ENCODE measurements around the gene MRPL39.

Gene MRPL39

GRCh38 chr21:25583370-25584130, 23.7 kb downstream of the MRPL39 start:
- DNase-seq = no peak
- TF ChIP-seq POLR2A (IDR thresholded peaks at IDR 0.05; ENCODE audit: low read length) (no peak), GATA1 (IDR thresholded peaks at IDR 0.05; ENCODE audit: low read depth, low read length) (no peak)

GRCh38 chr21:25582888-25583287, 24.4 kb downstream of the MRPL39 start:
- TF ChIP-seq GATA1 (IDR thresholded peaks at IDR 0.05; ENCODE audit: low read depth, low read length) = no peak
- no peak for TF ChIP-seq POLR2A (IDR thresholded peaks at IDR 0.05; ENCODE audit: low read length)
- no peak for DNase-seq

GRCh38 chr21:25582164-25582790, 25.0 kb downstream of the MRPL39 start:
- TF ChIP-seq GATA1 (IDR thresholded peaks at IDR 0.05; ENCODE audit: low read depth, low read length) (no peak), POLR2A (IDR thresholded peaks at IDR 0.05; ENCODE audit: low read length) (no peak)
- no peak for DNase-seq

- DNase-seq = no peak
- TF ChIP-seq POLR2A (IDR thresholded peaks at IDR 0.05; ENCODE audit: low read length) (no peak), GATA1 (IDR thresholded peaks at IDR 0.05; ENCODE audit: low read depth, low read length) (no peak)
Observed at GRCh38 chr21:25581582-25581981, 25.7 kb downstream of the MRPL39 start.

GRCh38 chr21:25580912-25581260, 26.4 kb downstream of the MRPL39 start:
- no peak for DNase-seq
- no peak for TF ChIP-seq GATA1 (IDR thresholded peaks at IDR 0.05; ENCODE audit: low read depth, low read length)
- no peak for TF ChIP-seq POLR2A (IDR thresholded peaks at IDR 0.05; ENCODE audit: low read length)

GRCh38 chr21:25579226-25580013, 27.9 kb downstream of the MRPL39 start:
- TF ChIP-seq POLR2A (IDR thresholded peaks at IDR 0.05; ENCODE audit: low read length) (no peak), GATA1 (IDR thresholded peaks at IDR 0.05; ENCODE audit: low read depth, low read length) (no peak)
- no peak for DNase-seq

- peak; percentile 55 to 63 for DNase-seq
- no peak for TF ChIP-seq GATA1 (IDR thresholded peaks at IDR 0.05; ENCODE audit: low read depth, low read length)
Observed at GRCh38 chr21:25578056-25578961, 29.0 kb downstream of the MRPL39 start.

GRCh38 chr21:25577424-25578055, 29.7 kb downstream of the MRPL39 start:
- TF ChIP-seq POLR2A (IDR thresholded peaks at IDR 0.05; ENCODE audit: low read length) (no peak), GATA1 (IDR thresholded peaks at IDR 0.05; ENCODE audit: low read depth, low read length) (no peak)
- DNase-seq = no peak

- DNase-seq = peak; percentile 8 to 29
- TF ChIP-seq GATA1 (IDR thresholded peaks at IDR 0.05; ENCODE audit: low read depth, low read length) (no peak), POLR2A (IDR thresholded peaks at IDR 0.05; ENCODE audit: low read length) (no peak)
Observed at GRCh38 chr21:25573409-25574206, 33.7 kb downstream of the MRPL39 start.

GRCh38 chr21:25572861-25573310, 34.4 kb downstream of the MRPL39 start:
- DNase-seq = no peak
- no peak for TF ChIP-seq GATA1 (IDR thresholded peaks at IDR 0.05; ENCODE audit: low read depth, low read length)
- no peak for TF ChIP-seq POLR2A (IDR thresholded peaks at IDR 0.05; ENCODE audit: low read length)

GRCh38 chr21:25571726-25572121, 35.6 kb downstream of the MRPL39 start:
- DNase-seq = no peak
- TF ChIP-seq POLR2A (IDR thresholded peaks at IDR 0.05; ENCODE audit: low read length) = no peak

- TF ChIP-seq GATA1 (IDR thresholded peaks at IDR 0.05; ENCODE audit: low read depth, low read length) (no peak), POLR2A (IDR thresholded peaks at IDR 0.05; ENCODE audit: low read length) (no peak)
- no peak for DNase-seq
Observed at GRCh38 chr21:25569711-25570110, 37.6 kb downstream of the MRPL39 start.
